Vagina (tissue), 2 donors: Measurements from ENCODE around the gene CGNL1.

ENCODE experiments used
- CTCF ChIP-seq, 3 experiments: fragments of 450-650 bp in 2 of 3; fragments of 200-600 bp in 1 of 3; sonication (generic) in 1 of 3; IDR thresholded peaks; one replicate each; pipeline ENCODE4 v1.5.1; 2017 to 2019; ENCODE audit warnings: antibody characterized with exemption in 3 of 3, mild to moderate bottlenecking in 2 of 3, moderate library complexity in 2 of 3
- POLR2A ChIP-seq, 2 donors: fragments of 450-650 bp; IDR thresholded peaks; one replicate each; pipeline ENCODE4 v1.6.1; 2017; ENCODE audit warnings: antibody characterized with exemption in 2 of 2, mild to moderate bottlenecking in 2 of 2, moderate library complexity in 2 of 2
- POLR2AphosphoS5 ChIP-seq, 2 donors: sonication (generic); formaldehyde crosslinking; IDR thresholded peaks; one replicate each; pipeline ENCODE4 v1.9.0; 2017; ENCODE audit warnings: antibody characterized with exemption in 2 of 2, mild to moderate bottlenecking in 2 of 2, low read depth in 1 of 2; ENCODE audit not compliant: insufficient read depth in 1 of 2

GRCh38 chr15:57337868-57338411, 38.4 kb upstream of the CGNL1 start:
- peak in 1 of 3 experiments; percentile 10 for TF ChIP-seq CTCF (IDR thresholded peaks at IDR 0.05)
- TF ChIP-seq POLR2A (IDR thresholded peaks at IDR 0.05) = no peak
- peak; percentile 40 to 72 for TF ChIP-seq POLR2AphosphoS5 (IDR thresholded peaks at IDR 0.05; ENCODE audit: insufficient read depth in 1 of 2, low read depth in 1 of 2)
